COLO829 (cell line): Measurements from ENCODE around the gene GHITM.
"Not testable (repeated sequence)": the region's sequence is repeated elsewhere in the genome, so short reads cannot be mapped to it uniquely, and the experiment has no call there.

Experiments
- DNase-seq: peaks from one replicate; pipeline ENCODE4 v3.0.0; 2012; ENCODE audit warnings: low spot score

GHITM gene

GRCh38 chr10:84148006-84148597, 8.8 kb downstream of the GHITM start:
- peak; percentile 16 for DNase-seq

GRCh38 chr10:84149854-84150253, 10.5 kb downstream of the GHITM start:
- DNase-seq, result no peak

GRCh38 chr10:84152769-84153168, 13.5 kb downstream of the GHITM start:
- DNase-seq, result no peak

- no peak for DNase-seq
Measured at GRCh38 chr10:84155521-84155920, 16.2 kb downstream of the GHITM start.

- no peak for DNase-seq
Measured at GRCh38 chr10:84156009-84156408, 16.7 kb downstream of the GHITM start.

GRCh38 chr10:84156768-84157167, 17.5 kb downstream of the GHITM start:
- DNase-seq, result no peak

GRCh38 chr10:84158061-84158460, 18.8 kb downstream of the GHITM start:
- DNase-seq, result no peak

- no peak for DNase-seq
Measured at GRCh38 chr10:84158550-84158949, 19.2 kb downstream of the GHITM start.

- no peak for DNase-seq
Measured at GRCh38 chr10:84159076-84159685, 19.9 kb downstream of the GHITM start.

- no peak for DNase-seq
Measured at GRCh38 chr10:84160663-84161362, 21.5 kb downstream of the GHITM start.

- no peak for DNase-seq
Measured at GRCh38 chr10:84163996-84164395, 24.7 kb downstream of the GHITM start.

GRCh38 chr10:84164442-84164841, 25.1 kb downstream of the GHITM start:
- no peak for DNase-seq

- no peak for DNase-seq
Measured at GRCh38 chr10:84166620-84167288, 27.4 kb downstream of the GHITM start.

- not testable (repeated sequence) for DNase-seq
Measured at GRCh38 chr10:84167289-84167653, 28.0 kb downstream of the GHITM start.

GRCh38 chr10:84168382-84168781, 29.1 kb downstream of the GHITM start:
- DNase-seq, result not testable (repeated sequence)

GRCh38 chr10:84171237-84171636, 31.9 kb downstream of the GHITM start:
- not testable (repeated sequence) for DNase-seq

- not testable (repeated sequence) for DNase-seq
Measured at GRCh38 chr10:84171700-84172466, 32.6 kb downstream of the GHITM start.

- DNase-seq, result no peak
Measured at GRCh38 chr10:84172467-84173356, 33.4 kb downstream of the GHITM start.

- no peak for DNase-seq
Measured at GRCh38 chr10:84173501-84173929, 34.2 kb downstream of the GHITM start, which contains the start of gene GPR15LG. Gene GPR15LG (plus strand): TSS chr10:84173801. CDS start chr10:84173852, 51 bp downstream.

GRCh38 chr10:84175436-84175835, 36.1 kb downstream of the GHITM start:
- DNase-seq, result no peak

- DNase-seq, result no peak
Measured at GRCh38 chr10:84176351-84176750, 37.0 kb downstream of the GHITM start.
